Endothelial cell (in vitro differentiated cells): Measurements from ENCODE around the gene TTLL5. TPM values are rescaled to one million over a fixed set of nuclear protein-coding genes. Genes with fewer than 3 reads are reported as not detected.

Source experiments
- DNase-seq: peaks from one replicate; pipeline ENCODE4 v3.0.0; 2021; ENCODE audit warnings: low spot score
- H3K27ac Mint-ChIP-seq: one replicate; pipeline ENCODE4 v1.8.0; 2021; ENCODE audit warnings: mixed read lengths, inconsistent platforms; ENCODE audit not compliant: unreplicated experiment
- H3K27me3 Mint-ChIP-seq: one replicate; pipeline ENCODE4 v1.8.0; 2021; ENCODE audit warnings: mild to moderate bottlenecking, moderate library complexity, mixed read lengths, inconsistent platforms; ENCODE audit not compliant: unreplicated experiment
- H3K36me3 Mint-ChIP-seq: one replicate; pipeline ENCODE4 v1.8.0; 2021; ENCODE audit warnings: mild to moderate bottlenecking, low read depth, mixed read lengths, inconsistent platforms; ENCODE audit not compliant: unreplicated experiment
- H3K4me1 Mint-ChIP-seq: one replicate; pipeline ENCODE4 v1.8.0; 2021; ENCODE audit warnings: mild to moderate bottlenecking, mixed read lengths, inconsistent platforms; ENCODE audit not compliant: unreplicated experiment
- H3K4me3 Mint-ChIP-seq: one replicate; pipeline ENCODE4 v1.8.0; 2021; ENCODE audit warnings: mild to moderate bottlenecking, mixed read lengths, inconsistent platforms; ENCODE audit not compliant: unreplicated experiment
- H3K9me3 Mint-ChIP-seq: one replicate; pipeline ENCODE4 v1.8.0; 2021; ENCODE audit warnings: mixed read lengths, inconsistent platforms; ENCODE audit not compliant: unreplicated experiment
- CTCF ChIP-seq: fragments of 200-600 bp; sonication (generic); IDR thresholded peaks from one replicate; pipeline ENCODE4 v1.5.0; 2021; ENCODE audit warnings: antibody characterized with exemption; ENCODE audit not compliant: unreplicated experiment
- total RNA-seq: library from RNA; stranded (reverse); fragmentation: NEBNext Ultra II Directional; extraction: Animal tissue kit (Norgen Biotek cat#: 25700); gene quantifications from one replicate; pipeline ENCODE4 v1.2.1, GENCODE V29; 2021; ENCODE audit not compliant: unreplicated experiment

The TTLL5 gene
- total RNA-seq, 1 donor from 2014 or later = 62.8 TPM

- Mint-ChIP-seq H3K4me1 (peaks cover 6% of the 10 kb centered on the region), H3K27ac (no peak overlapping the region), H3K9me3 (no peaks in the 10 kb centered on the region)
These were observed 174.7 kb downstream of the TTLL5 start for GRCh38 chr14:75835737-75836136.

GRCh38 chr14:75837151-75837787, 176.2 kb downstream of the TTLL5 start:
- Mint-ChIP-seq H3K27ac (no peak overlapping the region), H3K4me3 (no peak overlapping the region), H3K4me1 (peaks cover 17% of the 10 kb centered on the region), H3K27me3 (peaks cover 1% of the 10 kb centered on the region), H3K9me3 (no peaks in the 10 kb centered on the region), H3K36me3 (peaks cover 23% of the 10 kb centered on the region)
- TF ChIP-seq CTCF = no peak
- no peak for DNase-seq

More at GRCh38 chr14:75835737-75836136, 174.7 kb downstream of the TTLL5 start:
- H3K4me3 Mint-ChIP-seq = no peak overlapping the region
- DNase-seq = no peak
- H3K27me3 Mint-ChIP-seq = peaks cover 1% of the 10 kb centered on the region
- TF ChIP-seq CTCF = no peak
- H3K36me3 Mint-ChIP-seq = peaks cover 23% of the 10 kb centered on the region

- Mint-ChIP-seq H3K9me3 (no peaks in the 10 kb centered on the region), H3K27ac (no peak overlapping the region), H3K27me3 (peaks cover 1% of the 10 kb centered on the region), H3K4me1 (peaks cover 17% of the 10 kb centered on the region), H3K4me3 (no peak overlapping the region), H3K36me3 (peaks cover 14% of the 10 kb centered on the region)
- no peak for DNase-seq
- TF ChIP-seq CTCF = no peak
These were observed 179.9 kb downstream of the TTLL5 start for GRCh38 chr14:75840911-75841310.

GRCh38 chr14:75842551-75842950, 181.5 kb downstream of the TTLL5 start:
- Mint-ChIP-seq H3K27me3 (peaks cover 1% of the 10 kb centered on the region), H3K27ac (peak overlapping the region; percentile 62), H3K9me3 (no peaks in the 10 kb centered on the region), H3K4me3 (no peak overlapping the region), H3K4me1 (peaks cover 17% of the 10 kb centered on the region), H3K36me3 (peaks cover 14% of the 10 kb centered on the region)
- no peak for TF ChIP-seq CTCF
- no peak for DNase-seq

- Mint-ChIP-seq H3K27me3 (no peaks in the 10 kb centered on the region), H3K9me3 (no peaks in the 10 kb centered on the region), H3K27ac (no peak overlapping the region), H3K36me3 (peaks cover 2% of the 10 kb centered on the region), H3K4me1 (peaks cover 17% of the 10 kb centered on the region), H3K4me3 (no peak overlapping the region)
- no peak for DNase-seq
- TF ChIP-seq CTCF = no peak
These were observed 183.4 kb downstream of the TTLL5 start for GRCh38 chr14:75844486-75844885.
